Activated CD8-positive, alpha-beta memory T cell treated with anti-CD3 and anti-CD28 coated beads, Interleukin-2, amount 10 ng/mL, durations not matched to agents 7 days and 5 days (primary cell): Measurements from ENCODE around the gene CIBAR2. TPM values are rescaled to one million over a fixed set of nuclear protein-coding genes. Genes with fewer than 3 reads are reported as not detected.

Experiments
- ATAC-seq: fragments of 150-1000 bp; cut with Tn5 transposase; one replicate; pipeline ENCODE4 v1.10.0; 2021; ENCODE audit warnings: moderate library complexity
- CTCF ChIA-PET: fragments of 350-600 bp; sonication (Branson Sonifier 250); formaldehyde crosslinking; loops from one replicate; lab custom pipeline; 2021; ENCODE audit warnings: antibody characterized with exemption; lab: Charles Lee
- DNase-seq: peaks from one replicate; pipeline ENCODE4 v3.0.0-alpha.2; 2020
- H3K27ac Mint-ChIP-seq: one replicate; pipeline ENCODE4 v1.8.0; 2021; ENCODE audit warnings: mild to moderate bottlenecking, mixed read lengths
- H3K27me3 Mint-ChIP-seq: one replicate; pipeline ENCODE4 v1.8.0; 2021; ENCODE audit warnings: mixed read lengths
- H3K36me3 Mint-ChIP-seq: one replicate; pipeline ENCODE4 v1.8.0; 2021; ENCODE audit warnings: mild to moderate bottlenecking, mixed read lengths
- H3K4me1 Mint-ChIP-seq: one replicate; pipeline ENCODE4 v1.8.0; 2021; ENCODE audit warnings: mixed read lengths
- H3K4me3 Mint-ChIP-seq: one replicate; pipeline ENCODE4 v1.8.0; 2021; ENCODE audit warnings: mild to moderate bottlenecking, moderate library complexity, mixed read lengths
- H3K9me3 Mint-ChIP-seq: one replicate; pipeline ENCODE4 v1.8.0; 2022; ENCODE audit warnings: low read depth, mixed read lengths
- total RNA-seq, 2 experiments: library from RNA; stranded (reverse); gene quantifications; one replicate each; pipeline ENCODE4 v1.2.3, GENCODE V29; 2021

CIBAR2 gene
- total RNA-seq, 2 experiments from 2014 or later = not detected

GRCh38 chr16:85100265-85100664 is 12.0 kb downstream of the CIBAR2 start:
- H3K4me1 Mint-ChIP-seq = peaks cover 27% of the 10 kb centered on the region
- H3K27ac Mint-ChIP-seq = no peak overlapping the region
- CTCF ChIA-PET = interaction anchor here (1.0 to 2.0 kb wide), 4 partner anchors 10 to 153 kb away, joined by 3 to 8 read pairs (median 4); no protein-coding TSS in a partner anchor
- no peaks in the 10 kb centered on the region for H3K27me3 Mint-ChIP-seq
- no peak overlapping the region for H3K4me3 Mint-ChIP-seq
- no peaks in the 10 kb centered on the region for H3K9me3 Mint-ChIP-seq
- no peak for ATAC-seq
- no peak for DNase-seq
- no peaks in the 10 kb centered on the region for H3K36me3 Mint-ChIP-seq

- CTCF ChIA-PET = interaction anchor here (2.0 kb wide), 1 partner anchor 16 kb away, joined by 8 read pairs; no protein-coding TSS in a partner anchor
- Mint-ChIP-seq H3K9me3 (no peaks in the 10 kb centered on the region), H3K36me3 (no peaks in the 10 kb centered on the region), H3K27me3 (no peaks in the 10 kb centered on the region), H3K4me3 (no peak overlapping the region), H3K27ac (no peak overlapping the region), H3K4me1 (peaks cover 12% of the 10 kb centered on the region)
- no peak for DNase-seq
- ATAC-seq = no peak
Measured at GRCh38 chr16:85098565-85098964, 13.7 kb downstream of the CIBAR2 start.

- CTCF ChIA-PET = interaction anchor here (1.3 to 1.9 kb wide), 3 partner anchors 8 to 18 kb away, joined by 5 to 6 read pairs (median 5); no protein-coding TSS in a partner anchor
- DNase-seq = no peak
- no peaks in the 10 kb centered on the region for H3K9me3 Mint-ChIP-seq
- H3K27me3 Mint-ChIP-seq = no peaks in the 10 kb centered on the region
- H3K4me3 Mint-ChIP-seq = no peak overlapping the region
- no peak overlapping the region for H3K27ac Mint-ChIP-seq
- H3K4me1 Mint-ChIP-seq = peaks cover 3% of the 10 kb centered on the region
- no peak for ATAC-seq
- no peaks in the 10 kb centered on the region for H3K36me3 Mint-ChIP-seq
Measured at GRCh38 chr16:85096921-85097320, 15.4 kb downstream of the CIBAR2 start.

GRCh38 chr16:85094812-85095211 is 17.5 kb downstream of the CIBAR2 start:
- H3K4me3 Mint-ChIP-seq = no peak overlapping the region

GRCh38 chr16:85094176-85094805 is 18.0 kb downstream of the CIBAR2 start:
- no peaks in the 10 kb centered on the region for H3K36me3 Mint-ChIP-seq
- no peak overlapping the region for H3K27ac Mint-ChIP-seq
- H3K9me3 Mint-ChIP-seq = no peaks in the 10 kb centered on the region
- H3K27me3 Mint-ChIP-seq = no peaks in the 10 kb centered on the region
- DNase-seq (no peak), ATAC-seq (no peak)
- CTCF ChIA-PET = no interaction called here
- H3K4me3 Mint-ChIP-seq = no peak overlapping the region
- peaks cover 5% of the 10 kb centered on the region for H3K4me1 Mint-ChIP-seq

More at GRCh38 chr16:85094812-85095211, 17.5 kb downstream of the CIBAR2 start:
- DNase-seq (no peak), ATAC-seq (no peak)
- CTCF ChIA-PET = interaction anchor here (0.6 kb wide), 1 partner anchor 10 kb away, joined by 3 read pairs; no protein-coding TSS in a partner anchor
- H3K27ac Mint-ChIP-seq = no peak overlapping the region
- H3K9me3 Mint-ChIP-seq = no peaks in the 10 kb centered on the region
- no peaks in the 10 kb centered on the region for H3K36me3 Mint-ChIP-seq
- H3K27me3 Mint-ChIP-seq = no peaks in the 10 kb centered on the region
- H3K4me1 Mint-ChIP-seq = peaks cover 5% of the 10 kb centered on the region

- ATAC-seq (no peak), DNase-seq (no peak)
- Mint-ChIP-seq H3K4me3 (no peak overlapping the region), H3K27ac (no peak overlapping the region), H3K9me3 (no peaks in the 10 kb centered on the region), H3K4me1 (peaks cover 5% of the 10 kb centered on the region), H3K36me3 (no peaks in the 10 kb centered on the region), H3K27me3 (no peaks in the 10 kb centered on the region)
- CTCF ChIA-PET = interaction anchor here (3.9 kb wide), 1 partner anchor 21 kb away, joined by 14 read pairs; no protein-coding TSS in a partner anchor
Measured at GRCh38 chr16:85093705-85094104, 18.6 kb downstream of the CIBAR2 start.

- Mint-ChIP-seq H3K27ac (no peak overlapping the region), H3K9me3 (no peaks in the 10 kb centered on the region), H3K4me3 (no peak overlapping the region), H3K36me3 (no peaks in the 10 kb centered on the region), H3K27me3 (no peaks in the 10 kb centered on the region), H3K4me1 (peaks cover 5% of the 10 kb centered on the region)
- CTCF ChIA-PET = interaction anchor here (3.9 kb wide), 1 partner anchor 22 kb away, joined by 14 read pairs; no protein-coding TSS in a partner anchor
- ATAC-seq (no peak), DNase-seq (no peak)
Measured at GRCh38 chr16:85092851-85093250, 19.4 kb downstream of the CIBAR2 start.

GRCh38 chr16:85092309-85092708 is 20.0 kb downstream of the CIBAR2 start:
- ATAC-seq = no peak
- no peaks in the 10 kb centered on the region for H3K36me3 Mint-ChIP-seq
- no peak overlapping the region for H3K4me3 Mint-ChIP-seq
- H3K4me1 Mint-ChIP-seq = peaks cover 5% of the 10 kb centered on the region
- H3K27me3 Mint-ChIP-seq = no peaks in the 10 kb centered on the region
- DNase-seq = no peak
- CTCF ChIA-PET = interaction anchor here (0.5 to 3.9 kb wide), 2 partner anchors 23 to 69 kb away, joined by 3 to 14 read pairs; no protein-coding TSS in a partner anchor
- no peak overlapping the region for H3K27ac Mint-ChIP-seq
- no peaks in the 10 kb centered on the region for H3K9me3 Mint-ChIP-seq

- ATAC-seq = no peak
- CTCF ChIA-PET = interaction anchor here (0.5 to 3.9 kb wide), 6 partner anchors 10 to 1245 kb away, joined by 3 to 14 read pairs (median 3); partner anchors contain the start of gene ZDHHC7
- Mint-ChIP-seq H3K4me1 (peaks cover 9% of the 10 kb centered on the region), H3K27ac (no peak overlapping the region), H3K9me3 (no peaks in the 10 kb centered on the region), H3K27me3 (no peaks in the 10 kb centered on the region), H3K36me3 (no peaks in the 10 kb centered on the region), H3K4me3 (no peak overlapping the region)
- DNase-seq = no peak
Measured at GRCh38 chr16:85091522-85091910, 20.8 kb downstream of the CIBAR2 start.

GRCh38 chr16:85090873-85091521 is 21.3 kb downstream of the CIBAR2 start:
- DNase-seq (no peak), ATAC-seq (no peak)
- Mint-ChIP-seq H3K4me3 (no peak overlapping the region), H3K27ac (no peak overlapping the region), H3K36me3 (no peaks in the 10 kb centered on the region), H3K27me3 (no peaks in the 10 kb centered on the region), H3K9me3 (no peaks in the 10 kb centered on the region), H3K4me1 (peaks cover 9% of the 10 kb centered on the region)
- CTCF ChIA-PET = interaction anchor here (0.8 to 3.9 kb wide), 7 partner anchors 9 to 1245 kb away, joined by 3 to 14 read pairs (median 3); partner anchors contain the start of gene ZDHHC7

GRCh38 chr16:85090181-85090580 is 22.1 kb downstream of the CIBAR2 start:
- no peaks in the 10 kb centered on the region for H3K9me3 Mint-ChIP-seq
- CTCF ChIA-PET = interaction anchor here (0.8 to 3.9 kb wide), 6 partner anchors 8 to 119 kb away, joined by 3 to 14 read pairs (median 3); partner anchors contain the start of gene ZDHHC7
- H3K4me1 Mint-ChIP-seq = peaks cover 9% of the 10 kb centered on the region
- no peaks in the 10 kb centered on the region for H3K27me3 Mint-ChIP-seq
- no peak for ATAC-seq
- no peak overlapping the region for H3K27ac Mint-ChIP-seq
- no peak overlapping the region for H3K4me3 Mint-ChIP-seq
- no peaks in the 10 kb centered on the region for H3K36me3 Mint-ChIP-seq
- no peak for DNase-seq

- Mint-ChIP-seq H3K27ac (no peak overlapping the region), H3K4me3 (no peak overlapping the region), H3K9me3 (no peaks in the 10 kb centered on the region), H3K36me3 (no peaks in the 10 kb centered on the region), H3K27me3 (no peaks in the 10 kb centered on the region), H3K4me1 (peaks cover 9% of the 10 kb centered on the region)
- DNase-seq (no peak), ATAC-seq (no peak)
- CTCF ChIA-PET = interaction anchor here (0.9 to 1.7 kb wide), 2 partner anchors 14 to 78 kb away, joined by 3 to 8 read pairs; partner anchors contain the start of gene ZDHHC7
Measured at GRCh38 chr16:85089525-85089924, 22.7 kb downstream of the CIBAR2 start.

GRCh38 chr16:85088570-85089199 is 23.6 kb downstream of the CIBAR2 start:
- peaks cover 9% of the 10 kb centered on the region for H3K4me1 Mint-ChIP-seq
- DNase-seq (no peak), ATAC-seq (no peak)
- H3K27me3 Mint-ChIP-seq = no peaks in the 10 kb centered on the region
- H3K4me3 Mint-ChIP-seq = no peak overlapping the region
- H3K36me3 Mint-ChIP-seq = no peaks in the 10 kb centered on the region
- CTCF ChIA-PET = no interaction called here
- no peak overlapping the region for H3K27ac Mint-ChIP-seq
- no peaks in the 10 kb centered on the region for H3K9me3 Mint-ChIP-seq
